ENCODE data around the gene NAT16. TPM values are rescaled to one million over a fixed set of nuclear protein-coding genes. Genes with fewer than 3 reads are reported as not detected.

The NAT16 gene
- total and polyA plus RNA-seq, 2 of the 13 experiments (the other 11 are each of a cell fraction or from before 2014, with no cell fraction given), result 0.04 TPM; not detected in 1

DNA sequence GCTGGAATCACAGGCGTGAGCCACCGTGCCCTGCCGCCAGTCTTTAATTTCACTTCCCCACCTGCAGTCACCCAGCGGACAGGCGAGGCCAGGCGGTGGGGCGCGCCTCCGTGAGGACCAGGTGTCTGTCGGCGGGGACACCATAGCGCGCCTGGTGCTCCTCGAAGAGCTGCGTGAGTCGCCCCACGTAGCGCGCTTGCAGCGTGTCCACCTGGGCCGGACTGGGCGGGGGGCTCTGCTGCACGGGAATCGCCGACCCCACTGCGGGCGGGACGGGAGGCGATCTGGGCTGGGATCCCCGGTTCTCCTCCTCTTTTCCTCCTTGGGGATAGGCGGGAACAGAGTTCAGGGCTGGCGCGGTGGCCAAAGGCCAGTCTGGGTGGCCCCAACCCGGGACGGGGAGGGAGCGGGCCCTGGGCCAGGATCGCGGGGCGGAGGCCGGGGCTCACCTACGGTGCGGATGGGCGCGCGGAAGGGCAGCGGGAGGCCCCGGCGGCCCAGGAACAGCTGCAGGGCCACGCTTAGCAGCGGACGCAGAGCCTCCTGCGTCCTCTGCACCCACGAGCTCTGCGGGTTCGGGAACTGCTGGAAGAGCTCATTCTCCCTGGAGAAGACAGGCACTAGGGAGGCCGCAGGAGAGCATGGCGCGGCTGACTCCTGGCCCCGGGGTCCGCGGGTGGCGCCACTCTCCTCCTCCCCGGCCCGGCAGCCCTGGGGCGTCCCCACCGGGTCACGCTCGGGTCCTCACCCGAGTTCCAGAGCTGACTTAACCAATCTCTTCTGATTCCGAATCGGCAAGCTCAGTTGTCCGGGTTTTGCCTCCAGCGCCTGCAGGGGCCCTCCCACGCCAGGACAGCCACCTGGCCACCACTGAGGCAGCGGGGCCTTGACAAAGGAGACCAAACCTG, 21.9 kb upstream of the NAT16 start (continued):
- TF ChIP-seq HOXA7 (CRISPR knock-in tag; IDR thresholded peaks at IDR 0.05) (no peak), ZNF557 (CRISPR knock-in tag; IDR thresholded peaks at IDR 0.05) (no peak), ZNF761 (CRISPR knock-in tag; conservative IDR thresholded peaks at IDR 0.05) (0 out of 2 replicates have a peak, but pooled peaks have one; percentile 45), ZNF550 (CRISPR knock-in tag; IDR thresholded peaks at IDR 0.05; ENCODE audit: borderline replicate concordance) (0 out of 2 replicates have a peak, but pooled peaks have one; percentile 56), ZNF768 (CRISPR knock-in tag; IDR thresholded peaks at IDR 0.05) (peak; percentile 44; the same call in 1 of the 2 replicates), CCAR2 (optimal IDR thresholded peaks at IDR 0.05; ENCODE audit: low read depth, low read length) (no peak), ZNF572 (CRISPR knock-in tag; IDR thresholded peaks at IDR 0.05) (no peak), ZNF296 (CRISPR knock-in tag; conservative IDR thresholded peaks at IDR 0.05) (0 out of 2 replicates have a peak, but pooled peaks have one; percentile 56), BRD4 (CRISPR knock-in tag; IDR thresholded peaks at IDR 0.05) (peak; percentile 85; the same call in 1 of the 2 replicates), DNMT1 (CRISPR knock-in tag; IDR thresholded peaks at IDR 0.05) (no peak), ZNF44 (CRISPR knock-in tag; IDR thresholded peaks at IDR 0.05) (no peak), TCF7L2 (IDR thresholded peaks at IDR 0.05; ENCODE audit: low read depth, low read length) (no peak), DR1 (CRISPR knock-in tag; IDR thresholded peaks at IDR 0.05) (peak; percentile 79)
- TF ChIP-seq, protein P1, sequence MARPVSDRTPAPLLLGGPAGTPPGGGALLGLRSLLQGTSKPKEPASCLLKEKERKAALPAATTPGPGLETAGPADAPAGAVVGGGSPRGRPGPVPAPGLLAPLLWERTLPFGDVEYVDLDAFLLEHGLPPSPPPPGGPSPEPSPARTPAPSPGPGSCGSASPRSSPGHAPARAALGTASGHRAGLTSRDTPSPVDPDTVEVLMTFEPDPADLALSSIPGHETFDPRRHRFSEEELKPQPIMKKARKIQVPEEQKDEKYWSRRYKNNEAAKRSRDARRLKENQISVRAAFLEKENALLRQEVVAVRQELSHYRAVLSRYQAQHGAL (CRISPR knock-in tag; IDR thresholded peaks at IDR 0.05; ENCODE audit: not compliant biosample characterization), result peak; percentile 23
- TF ChIP-seq, protein P2, sequence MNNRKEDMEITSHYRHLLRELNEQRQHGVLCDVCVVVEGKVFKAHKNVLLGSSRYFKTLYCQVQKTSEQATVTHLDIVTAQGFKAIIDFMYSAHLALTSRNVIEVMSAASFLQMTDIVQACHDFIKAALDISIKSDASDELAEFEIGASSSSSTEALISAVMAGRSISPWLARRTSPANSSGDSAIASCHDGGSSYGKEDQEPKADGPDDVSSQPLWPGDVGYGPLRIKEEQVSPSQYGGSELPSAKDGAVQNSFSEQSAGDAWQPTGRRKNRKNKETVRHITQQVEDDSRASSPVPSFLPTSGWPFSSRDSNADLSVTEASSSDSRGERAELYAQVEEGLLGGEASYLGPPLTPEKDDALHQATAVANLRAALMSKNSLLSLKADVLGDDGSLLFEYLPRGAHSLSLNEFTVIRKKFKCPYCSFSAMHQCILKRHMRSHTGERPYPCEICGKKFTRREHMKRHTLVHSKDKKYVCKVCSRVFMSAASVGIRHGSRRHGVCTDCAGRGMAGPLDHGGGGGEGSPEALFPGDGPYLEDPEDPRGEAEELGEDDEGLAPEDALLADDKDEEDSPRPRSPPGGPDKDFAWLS (CRISPR knock-in tag; IDR thresholded peaks at IDR 0.05; ENCODE audit: borderline replicate concordance), result no peak
- TF ChIP-seq, protein P3, sequence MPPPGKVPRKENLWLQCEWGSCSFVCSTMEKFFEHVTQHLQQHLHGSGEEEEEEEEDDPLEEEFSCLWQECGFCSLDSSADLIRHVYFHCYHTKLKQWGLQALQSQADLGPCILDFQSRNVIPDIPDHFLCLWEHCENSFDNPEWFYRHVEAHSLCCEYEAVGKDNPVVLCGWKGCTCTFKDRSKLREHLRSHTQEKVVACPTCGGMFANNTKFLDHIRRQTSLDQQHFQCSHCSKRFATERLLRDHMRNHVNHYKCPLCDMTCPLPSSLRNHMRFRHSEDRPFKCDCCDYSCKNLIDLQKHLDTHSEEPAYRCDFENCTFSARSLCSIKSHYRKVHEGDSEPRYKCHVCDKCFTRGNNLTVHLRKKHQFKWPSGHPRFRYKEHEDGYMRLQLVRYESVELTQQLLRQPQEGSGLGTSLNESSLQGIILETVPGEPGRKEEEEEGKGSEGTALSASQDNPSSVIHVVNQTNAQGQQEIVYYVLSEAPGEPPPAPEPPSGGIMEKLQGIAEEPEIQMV (CRISPR knock-in tag; IDR thresholded peaks at IDR 0.05; ENCODE audit: low read depth), result 0 out of 2 replicates have a peak, but pooled peaks have one; percentile 48
- TF ChIP-seq, protein P4, sequence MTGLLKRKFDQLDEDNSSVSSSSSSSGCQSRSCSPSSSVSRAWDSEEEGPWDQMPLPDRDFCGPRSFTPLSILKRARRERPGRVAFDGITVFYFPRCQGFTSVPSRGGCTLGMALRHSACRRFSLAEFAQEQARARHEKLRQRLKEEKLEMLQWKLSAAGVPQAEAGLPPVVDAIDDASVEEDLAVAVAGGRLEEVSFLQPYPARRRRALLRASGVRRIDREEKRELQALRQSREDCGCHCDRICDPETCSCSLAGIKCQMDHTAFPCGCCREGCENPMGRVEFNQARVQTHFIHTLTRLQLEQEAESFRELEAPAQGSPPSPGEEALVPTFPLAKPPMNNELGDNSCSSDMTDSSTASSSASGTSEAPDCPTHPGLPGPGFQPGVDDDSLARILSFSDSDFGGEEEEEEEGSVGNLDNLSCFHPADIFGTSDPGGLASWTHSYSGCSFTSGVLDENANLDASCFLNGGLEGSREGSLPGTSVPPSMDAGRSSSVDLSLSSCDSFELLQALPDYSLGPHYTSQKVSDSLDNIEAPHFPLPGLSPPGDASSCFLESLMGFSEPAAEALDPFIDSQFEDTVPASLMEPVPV (CRISPR knock-in tag; IDR thresholded peaks at IDR 0.05), result 0 out of 2 replicates have a peak, but pooled peaks have one; percentile 47
- TF ChIP-seq, protein P5, sequence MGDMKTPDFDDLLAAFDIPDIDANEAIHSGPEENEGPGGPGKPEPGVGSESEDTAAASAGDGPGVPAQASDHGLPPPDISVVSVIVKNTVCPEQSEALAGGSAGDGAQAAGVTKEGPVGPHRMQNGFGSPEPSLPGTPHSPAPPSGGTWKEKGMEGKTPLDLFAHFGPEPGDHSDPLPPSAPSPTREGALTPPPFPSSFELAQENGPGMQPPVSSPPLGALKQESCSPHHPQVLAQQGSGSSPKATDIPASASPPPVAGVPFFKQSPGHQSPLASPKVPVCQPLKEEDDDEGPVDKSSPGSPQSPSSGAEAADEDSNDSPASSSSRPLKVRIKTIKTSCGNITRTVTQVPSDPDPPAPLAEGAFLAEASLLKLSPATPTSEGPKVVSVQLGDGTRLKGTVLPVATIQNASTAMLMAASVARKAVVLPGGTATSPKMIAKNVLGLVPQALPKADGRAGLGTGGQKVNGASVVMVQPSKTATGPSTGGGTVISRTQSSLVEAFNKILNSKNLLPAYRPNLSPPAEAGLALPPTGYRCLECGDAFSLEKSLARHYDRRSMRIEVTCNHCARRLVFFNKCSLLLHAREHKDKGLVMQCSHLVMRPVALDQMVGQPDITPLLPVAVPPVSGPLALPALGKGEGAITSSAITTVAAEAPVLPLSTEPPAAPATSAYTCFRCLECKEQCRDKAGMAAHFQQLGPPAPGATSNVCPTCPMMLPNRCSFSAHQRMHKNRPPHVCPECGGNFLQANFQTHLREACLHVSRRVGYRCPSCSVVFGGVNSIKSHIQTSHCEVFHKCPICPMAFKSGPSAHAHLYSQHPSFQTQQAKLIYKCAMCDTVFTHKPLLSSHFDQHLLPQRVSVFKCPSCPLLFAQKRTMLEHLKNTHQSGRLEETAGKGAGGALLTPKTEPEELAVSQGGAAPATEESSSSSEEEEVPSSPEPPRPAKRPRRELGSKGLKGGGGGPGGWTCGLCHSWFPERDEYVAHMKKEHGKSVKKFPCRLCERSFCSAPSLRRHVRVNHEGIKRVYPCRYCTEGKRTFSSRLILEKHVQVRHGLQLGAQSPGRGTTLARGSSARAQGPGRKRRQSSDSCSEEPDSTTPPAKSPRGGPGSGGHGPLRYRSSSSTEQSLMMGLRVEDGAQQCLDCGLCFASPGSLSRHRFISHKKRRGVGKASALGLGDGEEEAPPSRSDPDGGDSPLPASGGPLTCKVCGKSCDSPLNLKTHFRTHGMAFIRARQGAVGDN (CRISPR knock-in tag; IDR thresholded peaks at IDR 0.05), result peak; percentile 89
